Measurements from ENCODE around the gene CCL25.

- no peak for TF ChIP-seq POLR2A (IDR thresholded peaks at IDR 0.05)
- TF ChIP-seq CTCF (IDR thresholded peaks at IDR 0.05) = no peak
These were observed 43.5 kb downstream of the CCL25 start for GRCh38 chr19:8096071-8096470.

Measured in transverse colon (tissue), 3 donors.